Erythroblast (primary cell): Measurements from ENCODE around the gene GNAI2.

ENCODE experiments used
- GATA1 ChIP-seq: IDR thresholded peaks from 2 replicates; pipeline ENCODE4 v1.6.1; 2011; ENCODE audit warnings: low read depth, mild to moderate bottlenecking, control low read depth, low read length, moderate library complexity
- POLR2A ChIP-seq: IDR thresholded peaks from 2 replicates; pipeline ENCODE4 v1.6.1; 2011; ENCODE audit warnings: mild to moderate bottlenecking, low read length

DNA sequence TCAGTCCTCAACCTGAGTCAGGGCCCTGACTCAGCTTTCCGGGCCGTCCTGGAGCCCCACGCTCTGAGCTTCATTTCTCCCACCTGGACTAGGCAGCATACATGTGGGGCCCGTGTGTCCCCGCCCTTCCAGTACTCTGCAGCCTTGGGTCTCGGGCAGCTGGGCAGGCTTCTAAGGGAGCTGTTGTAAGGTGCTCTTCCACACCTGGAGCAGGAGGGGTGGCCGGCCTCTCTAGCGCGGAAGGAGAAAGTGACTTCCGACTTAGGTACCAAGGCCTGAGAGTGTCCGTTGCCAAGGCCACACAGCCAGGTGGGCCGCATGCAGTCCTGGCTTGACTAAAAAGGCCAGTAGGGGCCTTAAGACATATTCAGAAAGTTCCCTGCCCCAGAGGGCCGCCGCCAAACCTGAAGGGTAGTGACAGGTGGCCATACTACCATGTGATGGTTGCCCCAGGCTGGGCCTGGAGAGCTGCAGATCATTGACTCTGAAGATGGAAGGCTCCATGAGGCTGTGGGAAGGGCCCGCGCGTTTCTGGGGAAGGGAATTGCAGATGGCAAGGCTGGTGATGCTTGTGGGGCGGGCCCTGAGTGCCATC lies 23.5 kb downstream of the GNAI2 start:
- TF ChIP-seq POLR2A (no peak), GATA1 (no peak)
